Stimulated activated CD4-positive, alpha-beta T cell treated with anti-CD3 and anti-CD28 coated beads, Interleukin-2, amount 100 ng/mL, for 4 hours (primary cell): ENCODE measurements around the gene PTPRF.

Experiments used
- DNase-seq: peaks from one replicate; pipeline ENCODE4 v3.0.0-alpha.2; 2020; ENCODE audit warnings: low read depth

Gene PTPRF

DNA sequence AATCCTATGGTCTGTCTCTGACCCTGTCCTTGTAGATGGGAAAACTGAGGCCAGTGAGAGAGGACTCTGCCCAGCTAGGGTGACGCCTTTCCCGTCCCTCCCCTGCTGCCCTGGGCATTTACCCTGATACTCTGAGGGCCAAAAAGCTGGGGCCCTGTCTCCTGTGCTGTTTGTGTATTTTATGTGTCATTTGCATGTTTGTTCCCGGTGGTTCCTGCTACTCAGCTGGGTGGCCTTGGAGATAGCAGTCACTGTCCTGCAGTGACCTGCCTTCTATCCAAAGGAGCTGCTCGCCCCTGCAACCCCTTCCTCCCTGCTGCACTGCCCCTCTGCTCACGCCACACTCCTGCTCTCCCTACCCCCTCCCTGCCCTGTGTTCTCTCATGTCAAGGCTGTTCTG lies 78.1 kb downstream of the PTPRF start:
- no peak for DNase-seq

DNA sequence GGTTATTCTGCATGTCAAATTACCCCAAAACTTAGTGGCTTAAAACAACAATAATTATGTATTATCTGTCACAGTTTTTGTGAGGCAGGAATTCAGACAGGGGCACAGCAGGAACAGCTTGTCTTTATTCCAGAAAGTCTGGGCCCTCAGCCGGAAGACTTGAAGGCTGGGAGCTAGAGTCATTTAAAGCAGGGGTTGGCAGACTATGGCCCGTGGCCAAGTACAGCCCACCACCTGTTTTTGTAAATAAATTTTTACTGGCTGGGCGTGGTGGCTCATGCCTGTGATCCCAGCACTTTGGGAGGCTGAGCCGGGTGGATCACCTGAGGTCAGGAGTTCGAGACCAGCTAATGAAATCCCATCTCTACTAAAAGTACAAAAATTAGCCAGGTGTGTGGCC lies 79.7 kb downstream of the PTPRF start:
- DNase-seq, result no peak

DNA sequence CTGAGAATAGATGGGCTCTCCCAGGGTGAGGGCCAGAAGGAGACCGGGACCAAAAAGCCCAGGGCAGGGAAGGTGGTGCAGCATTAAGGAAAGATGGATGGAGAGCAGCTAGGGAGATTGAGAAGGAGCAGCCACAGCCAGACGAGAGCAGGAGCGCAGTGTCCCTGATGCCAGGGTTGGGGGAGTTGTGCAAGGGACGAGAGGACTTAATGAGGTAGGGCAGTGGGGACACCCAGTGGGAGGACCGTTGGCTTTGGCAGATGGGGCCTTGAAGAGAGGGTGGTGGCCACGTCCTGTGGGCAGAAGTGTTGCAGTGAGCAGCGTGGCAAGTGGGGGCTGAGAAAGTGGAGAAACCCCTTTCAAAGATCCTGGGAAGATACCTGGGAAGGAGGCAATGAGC lies 81.3 kb downstream of the PTPRF start:
- no peak for DNase-seq

DNA sequence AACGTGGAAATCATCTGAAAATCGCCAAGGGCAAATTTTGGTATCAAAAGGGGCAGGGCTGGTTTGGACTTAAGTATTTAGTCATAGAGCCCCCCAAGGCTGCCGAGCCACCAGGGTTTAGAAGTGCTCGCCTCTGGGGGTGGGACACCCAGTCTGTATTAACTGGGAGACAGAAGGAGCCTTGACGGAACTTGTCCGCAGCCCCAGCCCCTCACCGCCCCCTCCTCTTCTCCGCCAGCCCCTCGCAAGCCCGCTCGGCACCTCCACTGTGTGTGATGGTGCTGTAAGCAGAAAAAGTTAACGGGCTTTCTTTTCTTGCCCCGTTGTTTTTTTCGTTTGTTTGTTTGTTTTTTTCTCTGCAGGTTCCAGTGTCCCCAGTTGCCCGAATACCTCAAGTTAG lies 81.7 kb downstream of the PTPRF start:
- no peak for DNase-seq

DNA sequence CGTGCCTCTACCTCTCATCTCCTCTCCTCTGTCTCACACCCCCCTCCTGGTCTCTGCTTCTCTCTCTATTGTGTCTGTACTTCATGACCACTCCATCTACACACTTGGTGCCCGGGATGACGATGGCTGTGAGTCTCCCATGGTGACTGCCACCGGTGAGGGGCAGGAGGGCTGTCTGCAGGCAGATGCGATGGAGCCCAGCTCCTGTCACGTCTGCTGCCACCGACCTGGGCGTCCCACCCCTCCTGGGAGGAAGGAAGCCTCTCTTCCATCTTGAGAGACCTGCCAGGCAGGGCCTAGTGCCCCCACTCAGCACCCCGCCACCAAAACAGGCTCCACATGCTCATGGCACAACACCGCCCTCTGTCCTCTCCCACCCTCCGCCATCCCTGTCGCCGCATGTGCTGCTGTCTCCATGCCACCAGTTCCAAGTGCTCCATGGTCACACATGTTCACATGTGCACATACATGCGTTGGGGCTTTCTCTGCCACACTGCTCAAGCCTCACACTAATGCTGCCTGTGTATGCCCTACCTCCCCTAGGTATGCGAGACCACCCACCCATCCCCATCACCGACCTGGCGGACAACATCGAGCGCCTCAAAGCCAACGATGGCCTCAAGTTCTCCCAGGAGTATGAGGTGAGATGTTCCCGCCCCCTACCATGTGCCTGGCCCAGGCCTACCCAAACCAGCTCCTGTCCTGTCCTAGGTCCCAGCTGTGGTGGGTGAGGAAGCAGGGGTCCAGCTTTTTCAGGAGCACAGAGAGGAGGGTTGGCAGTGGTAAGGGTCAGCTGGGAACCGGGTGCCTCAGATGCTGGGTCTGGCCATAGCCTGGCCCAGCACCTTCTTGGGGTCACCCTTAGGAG lies 82.6 kb downstream of the PTPRF start:
- DNase-seq, result no peak

DNA sequence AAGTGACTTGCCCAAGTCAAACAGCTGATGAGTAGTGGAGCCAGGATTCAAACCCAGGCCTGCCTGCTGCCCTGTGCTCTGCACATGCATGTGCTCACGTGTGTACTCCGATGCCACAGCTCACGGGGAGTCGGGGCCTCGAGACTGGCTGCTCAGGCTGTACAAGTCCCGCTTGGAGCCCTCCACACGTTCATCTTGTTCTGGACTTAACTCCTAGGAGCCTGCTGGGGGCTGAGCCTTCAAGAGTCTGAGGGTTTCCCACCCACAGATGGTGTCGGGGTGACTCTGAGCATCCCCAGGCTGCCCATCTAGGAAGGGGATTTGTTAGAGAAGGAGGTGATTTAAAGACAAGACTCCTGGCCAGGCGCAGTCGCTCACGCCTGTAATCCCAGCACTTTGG lies 83.5 kb downstream of the PTPRF start:
- DNase-seq, result no peak

DNA sequence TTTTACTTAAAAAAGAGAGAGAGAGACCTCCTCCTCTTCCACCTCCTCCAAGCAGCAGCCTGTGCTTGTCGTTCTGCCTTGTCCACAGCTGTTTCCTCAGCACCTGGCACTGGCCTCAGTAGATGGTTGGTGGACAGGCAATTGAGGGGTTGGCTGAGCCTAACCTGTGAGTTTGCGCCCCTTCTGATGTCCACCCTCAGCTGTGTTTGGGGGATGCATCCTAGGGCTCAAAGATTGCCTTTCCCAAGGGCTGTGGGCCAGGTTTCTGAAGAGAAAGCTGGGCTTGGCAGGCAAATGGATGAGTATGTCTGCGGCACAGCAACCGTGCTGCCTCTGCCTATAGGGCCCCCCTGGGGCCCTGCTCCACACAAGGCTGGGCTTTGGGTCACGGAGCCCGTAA lies 84.2 kb downstream of the PTPRF start:
- DNase-seq, result no peak

DNA sequence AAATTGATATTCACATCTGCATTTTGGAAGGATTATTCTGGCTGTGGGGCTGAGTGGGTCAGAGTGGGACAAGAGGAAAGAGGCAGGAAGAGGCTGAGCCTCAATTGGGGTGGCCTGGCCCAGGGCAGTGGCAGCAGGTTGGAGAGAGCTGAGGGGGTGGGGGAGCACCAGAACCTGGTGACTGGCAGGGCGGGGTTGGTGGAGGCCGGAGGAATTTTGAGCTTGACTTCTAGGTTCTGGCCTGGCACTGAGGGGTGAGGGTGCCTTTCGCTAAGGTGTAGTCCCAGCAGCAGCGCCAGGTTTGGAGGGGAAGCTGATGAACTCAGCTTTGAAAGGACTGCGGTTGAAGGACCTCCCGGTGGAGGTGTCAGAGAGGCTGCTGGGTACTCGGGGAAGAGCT lies 85.7 kb downstream of the PTPRF start:
- DNase-seq, result no peak

DNA sequence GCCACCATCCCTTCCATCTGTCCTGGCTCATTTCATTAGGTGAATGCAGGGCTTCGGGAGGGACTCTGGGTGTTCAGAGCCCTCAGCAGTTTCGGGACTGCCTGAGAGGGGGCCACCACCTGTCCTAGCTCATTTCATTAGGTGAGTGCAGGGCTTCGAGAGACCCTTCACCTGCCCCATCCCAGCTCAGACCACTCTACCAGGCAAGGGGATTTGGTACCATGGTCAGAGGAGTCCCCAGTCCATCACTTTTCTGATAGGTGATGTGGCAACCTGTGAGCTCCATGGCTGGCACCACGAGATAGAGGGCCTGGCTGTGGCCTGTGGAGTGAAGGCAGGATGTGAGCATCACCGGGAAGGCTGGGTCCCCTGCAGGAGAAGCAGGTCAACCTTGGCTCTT lies 86.3 kb downstream of the PTPRF start:
- DNase-seq, result no peak

DNA sequence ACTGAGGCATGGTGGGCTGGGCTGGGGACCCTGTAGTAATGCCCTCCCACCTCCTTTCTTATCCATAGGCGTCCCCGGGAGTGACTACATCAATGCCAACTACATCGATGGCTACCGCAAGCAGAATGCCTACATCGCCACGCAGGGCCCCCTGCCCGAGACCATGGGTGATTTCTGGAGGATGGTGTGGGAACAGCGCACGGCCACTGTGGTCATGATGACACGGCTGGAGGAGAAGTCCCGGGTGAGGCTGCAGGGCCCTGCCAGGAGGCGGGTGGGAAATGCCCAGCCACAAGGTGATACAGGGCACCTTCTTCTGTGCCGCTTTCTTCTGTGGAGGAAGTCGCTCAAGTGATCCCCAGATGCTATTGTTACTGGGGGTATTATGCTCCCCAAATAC lies 87.0 kb downstream of the PTPRF start:
- DNase-seq, result no peak

DNA sequence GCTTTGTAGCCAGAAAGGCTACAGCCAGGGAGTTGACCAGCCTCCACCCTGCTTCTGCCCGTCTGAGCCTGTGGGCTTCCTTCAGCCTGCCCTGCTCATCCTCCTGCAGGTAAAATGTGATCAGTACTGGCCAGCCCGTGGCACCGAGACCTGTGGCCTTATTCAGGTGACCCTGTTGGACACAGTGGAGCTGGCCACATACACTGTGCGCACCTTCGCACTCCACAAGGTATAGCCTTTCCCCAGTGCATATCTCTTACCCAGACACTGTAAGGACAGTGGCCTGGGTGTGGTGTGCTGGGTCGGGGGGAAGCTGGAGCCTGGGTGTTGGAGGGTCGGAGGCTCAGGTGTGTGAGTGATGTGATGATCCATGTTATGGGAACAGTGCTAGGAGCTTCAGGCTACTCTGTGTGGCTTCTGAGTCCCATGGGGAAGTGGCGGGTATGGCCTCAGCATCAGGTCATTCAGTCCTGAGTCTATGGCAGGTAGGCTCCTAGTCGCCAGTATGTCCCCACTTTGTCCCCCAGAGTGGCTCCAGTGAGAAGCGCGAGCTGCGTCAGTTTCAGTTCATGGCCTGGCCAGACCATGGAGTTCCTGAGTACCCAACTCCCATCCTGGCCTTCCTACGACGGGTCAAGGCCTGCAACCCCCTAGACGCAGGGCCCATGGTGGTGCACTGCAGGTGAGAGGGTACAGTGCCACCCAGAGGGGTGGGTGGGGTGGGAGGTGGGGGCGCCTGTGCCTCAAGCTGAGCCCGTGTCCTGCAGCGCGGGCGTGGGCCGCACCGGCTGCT lies 88.0 kb downstream of the PTPRF start:
- DNase-seq, result no peak

DNA sequence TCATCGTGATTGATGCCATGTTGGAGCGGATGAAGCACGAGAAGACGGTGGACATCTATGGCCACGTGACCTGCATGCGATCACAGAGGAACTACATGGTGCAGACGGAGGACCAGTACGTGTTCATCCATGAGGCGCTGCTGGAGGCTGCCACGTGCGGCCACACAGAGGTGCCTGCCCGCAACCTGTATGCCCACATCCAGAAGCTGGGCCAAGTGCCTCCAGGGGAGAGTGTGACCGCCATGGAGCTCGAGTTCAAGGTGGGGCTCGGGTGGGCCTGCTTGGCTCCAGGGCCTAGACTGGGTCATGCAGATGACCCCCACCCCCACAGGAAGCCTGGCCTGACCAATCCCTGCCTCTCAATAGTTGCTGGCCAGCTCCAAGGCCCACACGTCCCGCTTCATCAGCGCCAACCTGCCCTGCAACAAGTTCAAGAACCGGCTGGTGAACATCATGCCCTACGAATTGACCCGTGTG lies 88.7 kb downstream of the PTPRF start:
- DNase-seq, result no peak

DNA sequence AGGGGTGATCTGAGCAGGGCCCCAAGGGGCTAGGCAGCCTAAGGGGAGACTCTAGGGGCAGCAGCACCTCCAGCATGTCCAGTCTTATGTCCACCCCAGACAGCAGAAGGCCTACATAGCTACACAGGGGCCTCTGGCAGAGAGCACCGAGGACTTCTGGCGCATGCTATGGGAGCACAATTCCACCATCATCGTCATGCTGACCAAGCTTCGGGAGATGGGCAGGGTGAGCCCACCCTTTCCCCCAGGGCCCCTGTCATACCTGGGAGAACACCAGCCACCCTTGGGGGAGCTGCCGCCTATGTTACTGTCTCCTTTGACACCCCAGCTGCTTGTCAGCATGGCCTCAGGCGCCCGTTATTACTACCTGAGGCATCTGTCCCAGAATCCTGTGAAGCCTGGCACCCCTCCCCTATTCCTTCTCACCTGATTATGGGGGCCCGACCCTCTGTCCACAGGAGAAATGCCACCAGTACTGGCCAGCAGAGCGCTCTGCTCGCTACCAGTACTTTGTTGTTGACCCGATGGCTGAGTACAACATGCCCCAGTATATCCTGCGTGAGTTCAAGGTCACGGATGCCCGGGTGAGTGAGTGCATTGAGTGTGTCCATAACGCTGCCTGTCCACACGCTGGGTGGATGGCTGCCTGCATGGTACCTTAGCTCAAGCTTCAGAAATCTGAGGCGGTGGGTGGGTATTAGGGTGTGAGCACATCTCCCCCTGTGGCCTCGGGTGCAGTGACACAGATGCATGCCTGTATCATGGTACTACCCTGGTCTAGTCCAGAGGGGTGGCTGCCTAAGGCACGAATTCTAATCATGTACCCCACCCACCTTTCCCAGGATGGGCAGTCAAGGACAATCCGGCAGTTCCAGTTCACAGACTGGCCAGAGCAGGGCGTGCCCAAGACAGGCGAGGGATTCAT lies 89.6 kb downstream of the PTPRF start:
- DNase-seq, result no peak

DNA sequence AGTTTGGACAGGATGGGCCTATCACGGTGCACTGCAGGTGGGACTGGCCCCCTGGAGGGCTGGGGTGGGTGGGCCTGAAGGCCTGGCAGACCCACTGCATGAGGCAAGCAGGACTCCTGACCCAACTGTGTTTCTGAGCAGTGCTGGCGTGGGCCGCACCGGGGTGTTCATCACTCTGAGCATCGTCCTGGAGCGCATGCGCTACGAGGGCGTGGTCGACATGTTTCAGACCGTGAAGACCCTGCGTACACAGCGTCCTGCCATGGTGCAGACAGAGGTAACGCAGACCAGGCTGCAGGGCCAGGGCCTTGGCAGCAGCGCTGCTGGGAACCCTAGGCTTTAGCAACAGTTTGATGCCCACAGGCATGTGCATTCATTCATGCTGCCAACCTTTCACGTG lies 90.3 kb downstream of the PTPRF start:
- no peak for DNase-seq

DNA sequence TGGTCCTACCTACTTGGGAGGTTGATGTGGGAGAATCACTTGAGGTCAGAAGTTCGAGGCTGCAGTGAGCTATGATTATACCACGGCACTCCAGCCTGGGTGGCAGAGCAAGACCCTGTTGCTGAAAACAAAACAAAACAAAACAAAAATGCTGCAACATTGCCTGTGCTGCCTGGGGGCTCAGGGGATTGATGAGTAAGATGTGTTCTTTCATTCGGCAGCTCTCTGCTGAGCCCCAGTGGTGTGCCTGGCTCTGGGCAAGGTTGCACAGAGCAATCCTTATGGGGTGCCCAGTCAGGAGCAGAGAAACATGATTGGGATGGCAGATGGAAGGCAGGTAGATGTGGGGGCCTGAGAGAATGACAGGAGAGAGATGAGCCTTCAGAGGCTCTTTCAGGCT lies 90.7 kb downstream of the PTPRF start:
- no peak for DNase-seq

DNA sequence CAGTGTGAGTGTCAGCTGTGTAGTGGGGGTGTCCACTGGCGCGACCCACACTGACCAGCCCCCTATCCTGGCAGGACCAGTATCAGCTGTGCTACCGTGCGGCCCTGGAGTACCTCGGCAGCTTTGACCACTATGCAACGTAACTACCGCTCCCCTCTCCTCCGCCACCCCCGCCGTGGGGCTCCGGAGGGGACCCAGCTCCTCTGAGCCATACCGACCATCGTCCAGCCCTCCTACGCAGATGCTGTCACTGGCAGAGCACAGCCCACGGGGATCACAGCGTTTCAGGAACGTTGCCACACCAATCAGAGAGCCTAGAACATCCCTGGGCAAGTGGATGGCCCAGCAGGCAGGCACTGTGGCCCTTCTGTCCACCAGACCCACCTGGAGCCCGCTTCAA lies 91.2 kb downstream of the PTPRF start:
- no peak for DNase-seq

DNA sequence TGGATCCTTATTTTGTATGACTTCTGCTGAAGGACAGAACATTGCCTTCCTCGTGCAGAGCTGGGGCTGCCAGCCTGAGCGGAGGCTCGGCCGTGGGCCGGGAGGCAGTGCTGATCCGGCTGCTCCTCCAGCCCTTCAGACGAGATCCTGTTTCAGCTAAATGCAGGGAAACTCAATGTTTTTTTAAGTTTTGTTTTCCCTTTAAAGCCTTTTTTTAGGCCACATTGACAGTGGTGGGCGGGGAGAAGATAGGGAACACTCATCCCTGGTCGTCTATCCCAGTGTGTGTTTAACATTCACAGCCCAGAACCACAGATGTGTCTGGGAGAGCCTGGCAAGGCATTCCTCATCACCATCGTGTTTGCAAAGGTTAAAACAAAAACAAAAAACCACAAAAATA lies 91.8 kb downstream of the PTPRF start:
- DNase-seq, result no peak

DNA sequence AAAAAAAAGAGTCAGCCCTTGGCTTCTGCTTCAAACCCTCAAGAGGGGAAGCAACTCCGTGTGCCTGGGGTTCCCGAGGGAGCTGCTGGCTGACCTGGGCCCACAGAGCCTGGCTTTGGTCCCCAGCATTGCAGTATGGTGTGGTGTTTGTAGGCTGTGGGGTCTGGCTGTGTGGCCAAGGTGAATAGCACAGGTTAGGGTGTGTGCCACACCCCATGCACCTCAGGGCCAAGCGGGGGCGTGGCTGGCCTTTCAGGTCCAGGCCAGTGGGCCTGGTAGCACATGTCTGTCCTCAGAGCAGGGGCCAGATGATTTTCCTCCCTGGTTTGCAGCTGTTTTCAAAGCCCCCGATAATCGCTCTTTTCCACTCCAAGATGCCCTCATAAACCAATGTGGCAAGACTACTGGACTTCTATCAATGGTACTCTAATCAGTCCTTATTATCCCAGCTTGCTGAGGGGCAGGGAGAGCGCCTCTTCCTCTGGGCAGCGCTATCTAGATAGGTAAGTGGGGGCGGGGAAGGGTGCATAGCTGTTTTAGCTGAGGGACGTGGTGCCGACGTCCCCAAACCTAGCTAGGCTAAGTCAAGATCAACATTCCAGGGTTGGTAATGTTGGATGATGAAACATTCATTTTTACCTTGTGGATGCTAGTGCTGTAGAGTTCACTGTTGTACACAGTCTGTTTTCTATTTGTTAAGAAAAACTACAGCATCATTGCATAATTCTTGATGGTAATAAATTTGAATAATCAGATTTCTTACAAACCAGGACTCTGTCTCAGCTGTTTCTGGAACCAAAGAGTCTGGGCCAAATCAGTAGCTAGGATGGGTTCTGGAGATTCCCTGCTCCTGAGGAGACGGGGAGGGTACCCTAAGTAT lies 92.5 kb downstream of the PTPRF start:
- no peak for DNase-seq

DNA sequence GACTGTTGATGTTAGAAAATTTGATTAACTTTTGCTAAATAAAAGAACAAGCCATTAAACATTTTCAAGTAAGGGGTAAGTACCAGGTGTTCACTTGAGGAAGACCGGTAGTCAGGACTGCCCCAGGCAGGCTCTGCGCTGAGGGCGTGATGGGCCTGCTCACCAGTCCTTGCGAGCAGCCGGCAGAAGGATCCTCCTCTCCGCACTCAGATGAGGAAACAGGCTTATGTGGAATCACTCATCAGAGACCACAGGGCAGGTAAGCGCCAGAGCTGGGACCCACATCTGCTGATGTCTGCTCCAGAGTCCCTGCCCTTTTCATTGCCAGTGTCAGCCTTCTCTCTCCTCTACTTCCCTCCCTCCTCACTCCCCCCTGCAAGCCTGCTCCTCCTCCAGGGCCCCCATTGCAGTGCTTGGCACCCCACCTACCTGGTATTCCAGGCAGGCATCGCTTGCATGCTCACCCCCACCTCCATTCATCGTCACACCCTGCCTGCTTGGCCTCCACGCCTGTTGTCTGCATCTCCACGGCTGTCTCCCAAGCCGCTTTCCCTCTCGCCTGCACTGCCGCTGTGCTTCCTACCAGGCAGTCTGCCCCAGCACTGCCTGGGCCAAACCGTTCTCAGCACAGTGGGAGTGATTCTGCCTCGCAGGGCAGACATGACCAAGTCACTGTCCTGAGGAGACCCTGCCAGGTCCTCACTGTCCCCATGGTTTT lies 94.5 kb downstream of the PTPRF start:
- no peak for DNase-seq

DNA sequence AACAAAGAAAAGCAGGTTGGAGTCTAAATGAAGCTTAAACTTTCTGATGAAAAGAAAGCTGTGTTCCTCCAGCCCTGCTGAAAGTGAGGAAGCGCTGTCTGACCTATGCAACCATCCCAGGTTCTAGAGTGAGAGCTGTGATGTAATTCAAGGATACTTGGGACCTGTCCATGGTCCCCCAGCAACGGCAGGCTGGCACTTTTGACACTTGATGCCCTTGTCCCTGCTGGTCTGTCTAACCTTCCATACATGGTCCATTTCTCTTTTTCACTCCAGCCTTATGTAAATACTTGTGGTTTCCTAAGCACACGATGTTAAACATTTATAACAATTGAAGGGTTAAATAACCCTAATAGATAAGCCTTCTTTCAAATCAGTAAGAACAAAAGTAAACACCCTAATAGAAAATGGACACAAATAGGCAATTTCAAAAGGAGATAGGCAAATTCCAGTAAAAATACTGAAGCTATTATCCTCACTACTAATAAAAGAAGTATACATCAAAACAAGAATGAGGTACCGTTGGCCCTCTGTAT lies 101.5 kb downstream of the PTPRF start:
- no peak for DNase-seq
